Rectal smooth muscle tissue (tissue), 1 donor: Measurements from ENCODE around the gene RBM20.

Experiments used
- H3K27ac ChIP-seq: one replicate; pipeline ENCODE4 v1.7.0; 2013; ENCODE audit warnings: low read depth, low read length, inconsistent platforms
- H3K27me3 ChIP-seq: one replicate; pipeline ENCODE4 v1.7.0; 2013; ENCODE audit warnings: low read length; ENCODE audit not compliant: control insufficient read depth, insufficient read depth
- H3K36me3 ChIP-seq: one replicate; pipeline ENCODE4 v1.7.0; 2013; ENCODE audit warnings: low read length; ENCODE audit not compliant: control insufficient read depth, insufficient read depth
- H3K4me1 ChIP-seq: one replicate; pipeline ENCODE4 v1.7.0; 2013; ENCODE audit warnings: low read length; ENCODE audit not compliant: control insufficient read depth, insufficient read depth
- H3K4me3 ChIP-seq: one replicate; pipeline ENCODE4 v1.7.0; 2013; ENCODE audit warnings: low read length
- H3K9ac ChIP-seq: one replicate; pipeline ENCODE4 v1.7.0; 2013; ENCODE audit warnings: low read length

Gene RBM20

GRCh38 chr10:110804376-110804775 is 160.2 kb downstream of the RBM20 start:
- H3K27me3 ChIP-seq = no peaks in the 10 kb centered on the region
- no peaks in the 10 kb centered on the region for H3K36me3 ChIP-seq
- no peak overlapping the region for H3K4me3 ChIP-seq
- no peak overlapping the region for H3K27ac ChIP-seq
- no peak overlapping the region for H3K9ac ChIP-seq
- peaks cover 18% of the 10 kb centered on the region for H3K4me1 ChIP-seq

- H3K4me1 ChIP-seq = peaks cover 18% of the 10 kb centered on the region
- H3K27ac ChIP-seq = no peak overlapping the region
- no peak overlapping the region for H3K4me3 ChIP-seq
- no peaks in the 10 kb centered on the region for H3K27me3 ChIP-seq
- no peaks in the 10 kb centered on the region for H3K36me3 ChIP-seq
- no peak overlapping the region for H3K9ac ChIP-seq
Observed at GRCh38 chr10:110805292-110805691, 161.2 kb downstream of the RBM20 start.

- no peaks in the 10 kb centered on the region for H3K27me3 ChIP-seq
Observed at GRCh38 chr10:110806335-110806734, 162.2 kb downstream of the RBM20 start.

GRCh38 chr10:110808123-110808522 is 164.0 kb downstream of the RBM20 start:
- H3K4me3 ChIP-seq = no peak overlapping the region
- H3K4me1 ChIP-seq = peaks cover 4% of the 10 kb centered on the region
- H3K36me3 ChIP-seq = no peaks in the 10 kb centered on the region
- H3K9ac ChIP-seq = no peak overlapping the region
- no peaks in the 10 kb centered on the region for H3K27me3 ChIP-seq
- no peak overlapping the region for H3K27ac ChIP-seq

More at GRCh38 chr10:110806335-110806734, 162.2 kb downstream of the RBM20 start:
- Histone ChIP-seq H3K4me1 (peaks cover 18% of the 10 kb centered on the region), H3K27ac (no peak overlapping the region), H3K4me3 (no peak overlapping the region), H3K9ac (no peak overlapping the region), H3K36me3 (no peaks in the 10 kb centered on the region)

GRCh38 chr10:110808615-110809014 is 164.5 kb downstream of the RBM20 start:
- Histone ChIP-seq H3K36me3 (no peaks in the 10 kb centered on the region), H3K4me1 (peaks cover 2% of the 10 kb centered on the region), H3K27me3 (no peaks in the 10 kb centered on the region), H3K27ac (no peak overlapping the region), H3K9ac (no peak overlapping the region), H3K4me3 (no peak overlapping the region)

GRCh38 chr10:110810625-110811024 is 166.5 kb downstream of the RBM20 start:
- no peaks in the 10 kb centered on the region for H3K36me3 ChIP-seq
- no peak overlapping the region for H3K27ac ChIP-seq
- no peaks in the 10 kb centered on the region for H3K4me1 ChIP-seq

GRCh38 chr10:110811791-110812581 is 167.8 kb downstream of the RBM20 start:
- no peak overlapping the region for H3K9ac ChIP-seq
- no peaks in the 10 kb centered on the region for H3K27me3 ChIP-seq
- no peaks in the 10 kb centered on the region for H3K4me1 ChIP-seq
- H3K27ac ChIP-seq = no peak overlapping the region
- no peak overlapping the region for H3K4me3 ChIP-seq
- no peaks in the 10 kb centered on the region for H3K36me3 ChIP-seq

More at GRCh38 chr10:110810625-110811024, 166.5 kb downstream of the RBM20 start:
- no peak overlapping the region for H3K4me3 ChIP-seq
- H3K27me3 ChIP-seq = no peaks in the 10 kb centered on the region
- no peak overlapping the region for H3K9ac ChIP-seq

- Histone ChIP-seq H3K4me3 (no peak overlapping the region), H3K36me3 (no peaks in the 10 kb centered on the region), H3K27ac (no peak overlapping the region)
Observed at GRCh38 chr10:110812583-110812982, 168.4 kb downstream of the RBM20 start.

GRCh38 chr10:110813743-110814472 is 169.8 kb downstream of the RBM20 start:
- Histone ChIP-seq H3K27me3 (no peaks in the 10 kb centered on the region), H3K9ac (no peak overlapping the region), H3K4me3 (no peak overlapping the region), H3K27ac (no peak overlapping the region), H3K4me1 (peaks cover 7% of the 10 kb centered on the region), H3K36me3 (no peaks in the 10 kb centered on the region)

More at GRCh38 chr10:110812583-110812982, 168.4 kb downstream of the RBM20 start:
- H3K9ac ChIP-seq = no peak overlapping the region
- no peaks in the 10 kb centered on the region for H3K4me1 ChIP-seq
- H3K27me3 ChIP-seq = no peaks in the 10 kb centered on the region

- no peaks in the 10 kb centered on the region for H3K36me3 ChIP-seq
- H3K4me1 ChIP-seq = peaks cover 20% of the 10 kb centered on the region
- no peak overlapping the region for H3K27ac ChIP-seq
- no peaks in the 10 kb centered on the region for H3K27me3 ChIP-seq
- no peak overlapping the region for H3K9ac ChIP-seq
- H3K4me3 ChIP-seq = no peak overlapping the region
Observed at GRCh38 chr10:110815354-110816004, 171.3 kb downstream of the RBM20 start.

- peaks cover 42% of the 10 kb centered on the region for H3K4me1 ChIP-seq
Observed at GRCh38 chr10:110817614-110818013, 173.5 kb downstream of the RBM20 start.

More at GRCh38 chr10:110817614-110818013, 173.5 kb downstream of the RBM20 start:
- H3K4me3 ChIP-seq = no peak overlapping the region
- H3K9ac ChIP-seq = no peak overlapping the region
- no peaks in the 10 kb centered on the region for H3K36me3 ChIP-seq
- H3K27me3 ChIP-seq = no peaks in the 10 kb centered on the region
- no peak overlapping the region for H3K27ac ChIP-seq
